ENCODE measurements around the gene GFY. TPM values are rescaled to one million over a fixed set of nuclear protein-coding genes. Genes with fewer than 3 reads are reported as not detected.

Gene GFY
- total and polyA plus RNA-seq, 9 of the 15 experiments (the other 6 are each of a cell fraction or from before 2014, with no cell fraction given): 0.06 to 0.40 (median 0.19) TPM; not detected in 3

DNA sequence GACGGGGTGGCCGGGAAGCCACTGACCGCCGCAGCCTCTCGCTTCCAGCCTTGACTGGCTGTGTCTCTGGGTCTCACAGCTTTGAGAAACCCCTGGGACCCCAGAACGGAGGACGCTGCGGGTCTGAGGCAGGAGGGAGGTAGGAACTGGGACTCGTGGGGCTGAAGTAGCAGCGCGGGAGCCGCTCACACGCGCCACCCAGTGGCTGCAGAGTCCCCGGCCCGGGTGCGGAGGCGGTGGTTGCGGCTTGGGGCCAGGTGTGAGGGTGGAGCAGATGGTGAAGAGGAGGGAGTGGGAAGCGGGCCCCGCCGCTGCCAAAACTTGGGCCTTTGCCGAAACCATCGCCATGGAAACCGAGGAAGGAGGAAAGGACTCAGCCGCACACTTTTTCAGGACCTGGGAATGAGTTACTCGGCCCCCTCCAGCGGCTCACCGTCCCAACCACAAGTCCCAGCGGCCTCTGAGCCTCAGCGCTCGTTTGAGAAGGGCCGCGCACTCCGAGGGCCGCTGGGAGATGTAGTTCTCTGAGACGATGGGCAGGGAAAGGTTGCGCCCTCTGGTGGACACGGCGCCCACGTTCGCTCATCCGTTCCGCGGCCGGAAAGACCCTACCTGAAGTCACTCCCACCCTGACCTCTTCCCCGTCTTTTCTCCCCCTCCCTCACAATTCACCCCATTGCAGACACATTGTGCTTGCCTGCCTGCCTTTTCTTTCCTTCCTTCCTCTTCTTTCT, 18.3 kb downstream of the GFY start (continued):
- TF ChIP-seq, protein P1, sequence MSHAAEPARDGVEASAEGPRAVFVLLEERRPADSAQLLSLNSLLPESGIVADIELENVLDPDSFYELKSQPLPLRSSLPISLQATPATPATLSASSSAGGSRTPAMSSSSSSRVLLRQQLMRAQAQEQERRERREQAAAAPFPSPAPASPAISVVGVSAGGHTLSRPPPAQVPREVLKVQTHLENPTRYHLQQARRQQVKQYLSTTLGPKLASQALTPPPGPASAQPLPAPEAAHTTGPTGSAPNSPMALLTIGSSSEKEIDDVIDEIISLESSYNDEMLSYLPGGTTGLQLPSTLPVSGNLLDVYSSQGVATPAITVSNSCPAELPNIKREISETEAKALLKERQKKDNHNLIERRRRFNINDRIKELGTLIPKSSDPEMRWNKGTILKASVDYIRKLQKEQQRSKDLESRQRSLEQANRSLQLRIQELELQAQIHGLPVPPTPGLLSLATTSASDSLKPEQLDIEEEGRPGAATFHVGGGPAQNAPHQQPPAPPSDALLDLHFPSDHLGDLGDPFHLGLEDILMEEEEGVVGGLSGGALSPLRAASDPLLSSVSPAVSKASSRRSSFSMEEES (CRISPR knock-in tag; IDR thresholded peaks at IDR 0.05): no peak
- TF ChIP-seq, protein P2, sequence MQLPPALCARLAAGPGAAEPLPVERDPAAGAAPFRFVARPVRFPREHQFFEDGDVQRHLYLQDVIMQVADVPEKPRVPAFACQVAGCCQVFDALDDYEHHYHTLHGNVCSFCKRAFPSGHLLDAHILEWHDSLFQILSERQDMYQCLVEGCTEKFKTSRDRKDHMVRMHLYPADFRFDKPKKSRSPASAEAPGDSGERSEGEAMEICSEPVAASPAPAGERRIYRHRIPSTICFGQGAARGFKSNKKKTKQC (CRISPR knock-in tag; IDR thresholded peaks at IDR 0.05): no peak; the same call in 1 of the 2 replicates
- no peak; the same call in 1 of the 2 replicates for TF ChIP-seq STAT5A (IDR thresholded peaks at IDR 0.05; ENCODE audit: borderline replicate concordance, low read length)
- TF ChIP-seq TAL1 (IDR thresholded peaks at IDR 0.05): no peak
- no peak for TF ChIP-seq MED1 (CRISPR knock-in tag; IDR thresholded peaks at IDR 0.05; ENCODE audit: borderline replicate concordance)
- peak; percentile 58 to 66; a peak in 2 of 4 replicates for TF ChIP-seq SIN3A (IDR thresholded peaks at IDR 0.05; ENCODE audit: borderline replicate concordance in 2 of 2, control insufficient read depth in 1 of 2, low read depth in 2 of 2, low read length in 2 of 2)
- no peak for TF ChIP-seq HIVEP1 (CRISPR knock-in tag; IDR thresholded peaks at IDR 0.05)
- no peak for TF ChIP-seq HNRNPUL1 (IDR thresholded peaks at IDR 0.05; ENCODE audit: low read length)
- TF ChIP-seq ESRRB (CRISPR knock-in tag; IDR thresholded peaks at IDR 0.05; ENCODE audit: borderline replicate concordance): no peak
- no peak for TF ChIP-seq TSHZ1 (CRISPR knock-in tag; IDR thresholded peaks at IDR 0.05)
- TF ChIP-seq NONO (IDR thresholded peaks at IDR 0.05; ENCODE audit: low read depth in 2 of 2, low read length in 1 of 2): 0 out of 4 replicates have a peak, but pooled peaks of 1 of the 2 experiments have one; percentile 40
- TF ChIP-seq, protein P3, sequence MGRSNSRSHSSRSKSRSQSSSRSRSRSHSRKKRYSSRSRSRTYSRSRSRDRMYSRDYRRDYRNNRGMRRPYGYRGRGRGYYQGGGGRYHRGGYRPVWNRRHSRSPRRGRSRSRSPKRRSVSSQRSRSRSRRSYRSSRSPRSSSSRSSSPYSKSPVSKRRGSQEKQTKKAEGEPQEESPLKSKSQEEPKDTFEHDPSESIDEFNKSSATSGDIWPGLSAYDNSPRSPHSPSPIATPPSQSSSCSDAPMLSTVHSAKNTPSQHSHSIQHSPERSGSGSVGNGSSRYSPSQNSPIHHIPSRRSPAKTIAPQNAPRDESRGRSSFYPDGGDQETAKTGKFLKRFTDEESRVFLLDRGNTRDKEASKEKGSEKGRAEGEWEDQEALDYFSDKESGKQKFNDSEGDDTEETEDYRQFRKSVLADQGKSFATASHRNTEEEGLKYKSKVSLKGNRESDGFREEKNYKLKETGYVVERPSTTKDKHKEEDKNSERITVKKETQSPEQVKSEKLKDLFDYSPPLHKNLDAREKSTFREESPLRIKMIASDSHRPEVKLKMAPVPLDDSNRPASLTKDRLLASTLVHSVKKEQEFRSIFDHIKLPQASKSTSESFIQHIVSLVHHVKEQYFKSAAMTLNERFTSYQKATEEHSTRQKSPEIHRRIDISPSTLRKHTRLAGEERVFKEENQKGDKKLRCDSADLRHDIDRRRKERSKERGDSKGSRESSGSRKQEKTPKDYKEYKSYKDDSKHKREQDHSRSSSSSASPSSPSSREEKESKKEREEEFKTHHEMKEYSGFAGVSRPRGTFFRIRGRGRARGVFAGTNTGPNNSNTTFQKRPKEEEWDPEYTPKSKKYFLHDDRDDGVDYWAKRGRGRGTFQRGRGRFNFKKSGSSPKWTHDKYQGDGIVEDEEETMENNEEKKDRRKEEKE (IDR thresholded peaks at IDR 0.05; ENCODE audit: borderline replicate concordance in 1 of 2, control insufficient read depth in 1 of 2, low read depth in 2 of 2, low read length in 1 of 2): peak in 1 of 2 experiments; percentile 65; a peak in 1 of 4 replicates
- peak; percentile 30 for TF ChIP-seq SAP30 (IDR thresholded peaks at IDR 0.05; ENCODE audit: borderline replicate concordance, insufficient read depth, low read depth, low read length, poor library complexity, severe bottlenecking)
- TF ChIP-seq PTRF (tag; IDR thresholded peaks at IDR 0.05): no peak
- no peak for TF ChIP-seq MEF2D (tag; conservative IDR thresholded peaks at IDR 0.05; ENCODE audit: low read depth)
- no peak for TF ChIP-seq ZNF444 (CRISPR knock-in tag; IDR thresholded peaks at IDR 0.05)
- TF ChIP-seq ZNF551 (CRISPR knock-in tag; IDR thresholded peaks at IDR 0.05): no peak
- TF ChIP-seq DPF2 (IDR thresholded peaks at IDR 0.05): peak; percentile 49; the same call in 1 of the 2 replicates
